PFSK-1 (cell line): ENCODE measurements around the gene DIPK1B.

Experiments
- FOXP2 ChIP-seq: optimal IDR thresholded peaks from 2 replicates; pipeline ENCODE3; 2011; ENCODE audit warnings: borderline replicate concordance, control low read depth, inconsistent platforms; ENCODE audit not compliant: insufficient read depth; ENCODE audit errors: extremely low read length, extremely low read depth
- POLR2AphosphoS5 ChIP-seq: IDR thresholded peaks from 2 replicates; pipeline ENCODE4 v1.6.1; 2012; ENCODE audit warnings: low read depth, mild to moderate bottlenecking, control low read depth, low read length, moderate library complexity
- REST ChIP-seq, 2 experiments: IDR thresholded peaks; 2 replicates each; pipeline versions ENCODE4 v1.6.1 to v1.8.0; 2011 to 2012; ENCODE audit warnings: low read depth in 2 of 2, low read length in 2 of 2, control low read depth in 1 of 2, inconsistent platforms in 1 of 2, mild to moderate bottlenecking in 1 of 2, moderate library complexity in 1 of 2; ENCODE audit not compliant: insufficient read depth in 1 of 2
- SIN3A ChIP-seq: IDR thresholded peaks from 2 replicates; pipeline ENCODE4 v1.6.1; 2012; ENCODE audit warnings: mild to moderate bottlenecking, low read length, moderate library complexity, borderline replicate concordance; ENCODE audit not compliant: insufficient read depth
- TAF1 ChIP-seq: IDR thresholded peaks from 2 replicates; pipeline ENCODE4 v1.6.1; 2012; ENCODE audit warnings: low read length, control low read depth, borderline replicate concordance; ENCODE audit not compliant: insufficient read depth

The DIPK1B gene

GRCh38 chr9:136756134-136756438, 43.7 kb downstream of the DIPK1B start:
- no peak for TF ChIP-seq TAF1
- no peak for TF ChIP-seq REST (IDR thresholded peaks at IDR 0.05; ENCODE audit: insufficient read depth in 1 of 2, low read depth in 2 of 2, low read length in 2 of 2)
- no peak for TF ChIP-seq SIN3A
- TF ChIP-seq POLR2AphosphoS5: no peak
- TF ChIP-seq FOXP2: no peak

DNA sequence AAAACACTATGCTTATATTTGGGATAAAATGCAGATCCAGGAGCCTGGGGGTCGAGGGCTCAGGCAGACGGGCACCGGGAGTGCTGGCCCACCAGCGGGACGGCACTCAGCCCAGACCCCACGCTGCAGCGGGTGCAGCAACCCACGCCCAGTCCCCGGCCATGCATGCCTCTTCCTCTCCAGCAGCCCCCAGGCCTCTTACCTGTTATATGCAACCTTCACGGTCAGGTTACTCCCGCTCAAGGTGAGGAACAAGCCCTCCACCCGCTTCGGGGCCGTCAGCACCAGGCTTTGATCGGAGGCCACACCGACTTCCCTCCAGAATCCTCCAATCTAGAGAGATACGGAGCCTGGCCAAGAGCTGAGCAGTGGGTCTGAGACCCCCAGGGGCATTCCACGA, 44.5 kb downstream of the DIPK1B start:
- TF ChIP-seq SIN3A: no peak
- TF ChIP-seq REST (IDR thresholded peaks at IDR 0.05; ENCODE audit: insufficient read depth in 1 of 2, low read depth in 2 of 2, low read length in 2 of 2): no peak
- TF ChIP-seq TAF1: no peak
- no peak for TF ChIP-seq POLR2AphosphoS5
- TF ChIP-seq FOXP2: no peak

DNA sequence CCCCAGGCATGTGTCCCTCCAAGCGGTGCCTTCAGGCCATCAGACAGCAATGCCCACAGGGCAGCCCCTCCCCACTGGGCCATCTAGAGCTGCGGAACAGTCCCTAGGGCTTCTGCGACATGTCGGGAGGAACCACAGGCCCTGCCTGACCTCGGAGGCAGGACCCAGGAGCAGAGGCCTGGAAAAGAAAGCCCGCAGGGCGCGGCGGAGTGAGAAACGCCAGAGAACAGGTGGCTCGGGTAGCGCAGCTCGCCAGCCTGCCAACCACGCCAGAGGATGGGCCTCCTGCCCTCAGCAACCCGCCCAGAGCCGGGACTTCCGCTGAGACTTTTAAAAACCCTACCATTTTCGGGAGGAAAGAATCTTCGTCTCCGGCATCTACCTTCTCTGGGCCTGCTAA, 45.0 kb downstream of the DIPK1B start:
- no peak for TF ChIP-seq REST (IDR thresholded peaks at IDR 0.05; ENCODE audit: insufficient read depth in 1 of 2, low read depth in 2 of 2, low read length in 2 of 2)
- TF ChIP-seq TAF1: no peak
- no peak for TF ChIP-seq FOXP2
- TF ChIP-seq SIN3A: no peak
- TF ChIP-seq POLR2AphosphoS5: no peak

- no peak for TF ChIP-seq SIN3A
- no peak for TF ChIP-seq FOXP2
- no peak for TF ChIP-seq REST (IDR thresholded peaks at IDR 0.05; ENCODE audit: insufficient read depth in 1 of 2, low read depth in 2 of 2, low read length in 2 of 2)
- no peak for TF ChIP-seq POLR2AphosphoS5
- TF ChIP-seq TAF1: no peak
These were observed 45.4 kb downstream of the DIPK1B start for GRCh38 chr9:136757751-136758140.

DNA sequence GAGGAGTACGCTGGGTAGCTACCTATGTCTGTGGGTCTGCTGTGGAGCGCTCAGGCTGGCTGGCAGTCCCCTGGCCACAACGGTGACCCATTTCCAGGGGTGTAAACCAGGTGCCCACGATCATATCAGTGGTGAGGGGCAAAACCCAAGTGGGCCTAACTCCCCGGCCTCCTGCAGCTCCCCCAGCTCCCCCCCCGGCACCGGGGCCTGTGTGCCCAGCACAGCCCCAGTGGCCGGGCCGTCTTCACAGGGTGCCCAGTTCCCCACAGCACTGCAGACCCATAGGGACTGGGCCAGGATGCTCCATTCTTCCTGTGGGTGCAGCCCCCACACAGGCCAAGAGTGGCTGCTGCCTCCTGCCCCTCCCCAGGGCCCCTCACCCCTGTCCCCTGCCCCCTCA, 46.6 kb downstream of the DIPK1B start:
- TF ChIP-seq SIN3A (no peak), TAF1 (no peak), REST (IDR thresholded peaks at IDR 0.05; ENCODE audit: insufficient read depth in 1 of 2, low read depth in 2 of 2, low read length in 2 of 2) (no peak), POLR2AphosphoS5 (no peak), FOXP2 (no peak)
